KOPT-K1 (cell line): ENCODE measurements around the gene ATP23.

Experiments
- H3K27ac ChIP-seq: fragments of 200-600 bp; sonication (generic); 2 replicates; pipeline ENCODE4 v1.5.1; 2016; ENCODE audit warnings: antibody characterized with exemption, mild to moderate bottlenecking, low read depth, low read length; ENCODE audit not compliant: poor library complexity, severe bottlenecking
- H3K36me3 ChIP-seq: fragments of 200-600 bp; sonication (generic); 2 replicates; pipeline ENCODE4 v1.5.1; 2017; ENCODE audit warnings: antibody characterized with exemption, mild to moderate bottlenecking, low read length, moderate library complexity; ENCODE audit not compliant: insufficient read depth
- H3K9me3 ChIP-seq: fragments of 200-600 bp; sonication (generic); 2 replicates; pipeline ENCODE4 v1.5.1; 2017; ENCODE audit warnings: antibody characterized with exemption, low read length, mild to moderate bottlenecking; ENCODE audit not compliant: insufficient read depth, poor library complexity, severe bottlenecking

ATP23 gene

DNA sequence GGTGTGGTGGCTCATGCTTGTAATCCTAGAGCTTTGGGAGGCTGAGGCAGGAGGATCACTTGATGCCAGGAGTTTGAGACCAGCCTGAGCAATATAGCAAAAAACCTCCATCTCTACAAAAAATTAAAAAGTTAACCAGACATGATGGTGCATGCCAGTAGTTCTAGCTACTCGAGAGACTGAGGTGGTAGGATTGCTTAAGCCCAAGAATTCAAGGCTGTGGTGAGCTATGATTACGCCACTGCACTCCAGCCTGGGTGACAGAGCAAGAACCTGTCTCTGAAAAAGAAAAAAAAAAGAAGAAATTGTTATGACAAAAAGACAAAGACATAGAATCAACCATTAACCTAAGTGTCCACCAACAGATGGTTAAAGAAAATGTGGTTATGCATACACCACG, 2.1 kb upstream of the ATP23 start:
- H3K27ac ChIP-seq = peak overlapping the region; percentile 99
- H3K9me3 ChIP-seq = no peaks in the 10 kb centered on the region
- 0 out of 2 replicates have a peak, but pooled peaks cover under 1% of the 10 kb centered on the region for H3K36me3 ChIP-seq

DNA sequence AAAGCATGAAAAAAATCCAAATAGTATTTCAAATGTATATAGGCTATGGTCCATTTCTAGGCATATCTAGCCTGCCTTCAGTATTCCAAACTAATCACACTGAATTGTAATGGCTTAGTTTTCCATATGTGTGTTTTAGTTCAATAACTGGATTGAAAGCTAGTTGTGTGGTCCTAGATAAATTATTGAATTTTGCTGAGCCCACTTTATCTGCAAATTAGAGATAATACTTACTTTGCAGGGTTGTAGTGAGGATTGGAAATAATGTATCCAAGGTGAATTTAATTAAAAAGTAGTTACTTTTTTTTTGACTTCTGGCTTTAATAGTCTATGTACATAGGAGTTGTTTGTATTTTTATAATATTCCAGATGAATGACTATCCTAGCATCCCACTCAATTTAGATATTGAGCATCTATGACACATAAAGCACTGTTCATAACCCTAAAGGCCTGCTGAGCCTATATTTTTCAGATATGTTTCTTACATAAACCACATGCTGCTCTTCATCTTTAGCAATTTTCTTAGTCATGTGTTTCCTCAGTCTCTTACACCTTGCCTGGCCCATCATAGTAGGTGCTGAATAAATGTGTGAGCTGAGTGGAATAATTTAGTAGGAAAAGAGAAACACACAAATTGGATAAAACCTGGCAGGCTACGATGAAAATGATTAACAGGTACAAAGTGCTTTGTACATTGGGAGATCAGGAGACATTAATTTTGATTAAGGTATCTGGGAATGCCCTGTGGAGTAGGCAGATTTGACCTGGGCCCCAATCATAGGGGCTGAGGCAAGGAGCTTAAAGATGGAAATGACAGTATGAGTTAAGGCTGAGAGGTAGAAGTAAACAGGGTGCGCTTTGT, 1.1 kb upstream of the ATP23 start:
- H3K36me3 ChIP-seq = peaks cover 9% of the 10 kb centered on the region; the same call in 1 of the 2 replicates
- no peaks in the 10 kb centered on the region for H3K9me3 ChIP-seq
- H3K27ac ChIP-seq = peak overlapping the region; percentile 99

DNA sequence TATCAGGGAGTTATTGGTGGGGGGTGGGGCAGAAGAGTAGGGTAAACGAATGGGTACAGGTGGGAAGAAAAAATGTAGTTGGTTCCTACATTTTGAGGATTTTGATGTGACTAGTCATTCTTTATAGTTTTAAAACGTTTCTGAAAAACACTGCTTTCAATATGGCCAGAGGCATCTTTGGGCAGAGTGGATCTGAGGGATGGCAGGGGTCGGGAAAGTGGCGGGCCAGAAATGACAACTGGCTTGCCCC, 527 bp upstream of the ATP23 start:
- H3K36me3 ChIP-seq = peaks cover 14% of the 10 kb centered on the region
- peak overlapping the region; percentile 99 for H3K27ac ChIP-seq
- no peaks in the 10 kb centered on the region for H3K9me3 ChIP-seq

DNA sequence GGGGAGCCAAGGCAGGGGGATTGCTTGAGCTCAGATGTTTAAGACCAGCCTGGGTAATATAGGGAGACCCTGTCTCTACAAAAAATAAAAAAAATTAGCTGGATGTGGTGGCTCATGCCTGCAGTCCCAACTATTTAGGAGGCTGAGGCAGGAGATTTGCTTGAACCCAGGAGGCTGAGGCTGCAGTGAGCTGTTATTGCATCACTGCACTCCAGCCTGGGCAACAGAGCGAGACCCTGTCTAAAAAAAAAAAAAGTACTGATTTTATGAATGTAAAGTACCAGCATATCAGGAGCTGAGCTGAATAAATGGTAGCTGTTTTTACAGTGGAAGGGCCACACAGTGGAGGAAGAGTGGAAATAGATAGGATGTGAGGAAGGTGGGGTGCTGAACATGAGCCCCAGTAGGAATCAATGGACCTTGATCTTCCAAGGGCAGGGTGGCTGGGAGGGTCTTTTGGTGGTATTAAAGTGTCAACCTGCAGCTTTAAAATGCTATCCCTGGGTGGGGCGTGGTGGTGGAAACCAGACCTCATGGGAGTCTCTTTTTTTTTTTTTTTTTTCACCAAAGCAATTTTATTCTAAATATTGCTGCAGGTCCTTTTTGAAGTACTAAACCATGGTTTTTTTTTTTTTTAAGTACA, 2.2 kb downstream of the ATP23 start:
- H3K9me3 ChIP-seq = no peaks in the 10 kb centered on the region
- H3K36me3 ChIP-seq = peaks cover 42% of the 10 kb centered on the region
- H3K27ac ChIP-seq = peak overlapping the region; percentile 26

DNA sequence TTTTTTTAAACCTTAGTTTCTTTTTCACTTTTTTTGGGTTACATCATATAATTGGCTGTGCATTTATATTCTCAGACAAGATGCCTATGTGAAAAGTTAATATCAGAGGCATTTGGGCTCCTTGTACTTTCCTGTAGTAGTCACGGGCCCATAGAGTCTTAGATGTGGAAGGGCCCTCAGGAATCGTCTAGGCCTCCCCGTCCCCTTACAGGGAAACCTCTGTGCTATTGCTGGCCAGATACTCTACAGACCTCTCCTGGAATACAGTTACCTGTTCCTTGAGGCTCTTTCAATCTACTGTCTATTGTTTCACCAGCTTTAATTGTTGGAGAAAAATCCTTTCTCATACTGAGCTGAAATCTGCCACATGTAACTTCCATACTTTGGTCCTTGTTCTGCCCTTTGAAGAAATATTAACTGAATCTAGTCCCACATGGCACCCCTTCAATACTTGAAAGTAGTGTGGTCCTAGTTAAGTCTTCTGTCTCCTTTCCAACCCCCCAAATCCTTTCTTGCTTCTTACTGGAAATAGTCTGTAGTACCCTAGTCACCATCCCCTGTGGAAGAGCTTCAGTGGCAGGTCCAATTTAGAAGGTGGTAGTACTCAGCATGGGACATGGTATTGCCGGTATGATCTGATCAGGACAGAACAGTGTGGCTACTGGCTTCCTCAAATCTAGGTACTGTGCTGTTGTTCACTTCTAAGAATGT, 3.1 kb downstream of the ATP23 start:
- peak overlapping the region; percentile 11 for H3K27ac ChIP-seq
- peaks cover 51% of the 10 kb centered on the region for H3K36me3 ChIP-seq
- no peaks in the 10 kb centered on the region for H3K9me3 ChIP-seq

DNA sequence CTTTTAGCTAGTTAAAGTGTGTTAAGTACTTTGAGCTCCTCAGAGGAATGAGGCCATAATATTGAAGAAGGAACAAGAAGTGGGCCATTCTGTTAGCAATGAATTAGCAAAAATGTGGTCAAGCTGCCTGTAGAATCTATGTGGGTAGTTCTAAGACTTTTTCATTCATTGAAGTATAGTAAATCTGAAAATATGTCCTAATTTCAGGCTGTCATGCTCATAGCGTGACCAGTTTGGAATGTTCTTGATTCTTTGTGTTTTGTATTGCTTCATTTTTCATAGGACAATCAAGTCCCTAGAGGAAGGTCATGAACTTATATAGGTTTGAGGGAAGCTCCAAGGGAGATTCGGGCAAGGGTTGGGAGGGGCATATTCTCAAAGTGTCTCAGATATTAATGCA, 11.4 kb downstream of the ATP23 start:
- Histone ChIP-seq H3K36me3 (peaks cover 100% of the 10 kb centered on the region), H3K9me3 (peaks cover 30% of the 10 kb centered on the region)

DNA sequence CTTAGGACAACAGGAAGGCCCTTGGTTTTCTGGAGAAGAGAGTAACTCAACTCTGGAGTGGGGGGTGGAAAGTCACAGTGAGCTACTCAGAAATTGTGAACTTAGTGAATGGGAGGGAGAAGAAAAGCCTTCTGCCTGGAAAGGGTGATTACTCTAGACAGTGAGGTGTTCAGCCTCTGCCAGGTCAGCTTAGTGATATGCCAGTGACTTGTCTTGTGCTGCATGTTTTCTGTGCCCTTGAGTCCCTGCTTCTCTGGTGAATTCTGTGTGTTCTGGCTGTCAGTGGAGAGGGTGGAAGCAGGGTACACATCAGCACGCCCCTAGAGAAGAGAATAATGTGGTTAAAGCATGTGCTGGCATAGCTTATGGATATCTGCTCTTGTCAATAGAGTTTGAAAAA, 13.4 kb downstream of the ATP23 start:
- peaks cover 100% of the 10 kb centered on the region for H3K36me3 ChIP-seq
- H3K27ac ChIP-seq = no peak overlapping the region
- peaks cover 51% of the 10 kb centered on the region for H3K9me3 ChIP-seq

More for the DNA sequence above, 11.4 kb downstream of the ATP23 start:
- H3K27ac ChIP-seq = no peak overlapping the region

DNA sequence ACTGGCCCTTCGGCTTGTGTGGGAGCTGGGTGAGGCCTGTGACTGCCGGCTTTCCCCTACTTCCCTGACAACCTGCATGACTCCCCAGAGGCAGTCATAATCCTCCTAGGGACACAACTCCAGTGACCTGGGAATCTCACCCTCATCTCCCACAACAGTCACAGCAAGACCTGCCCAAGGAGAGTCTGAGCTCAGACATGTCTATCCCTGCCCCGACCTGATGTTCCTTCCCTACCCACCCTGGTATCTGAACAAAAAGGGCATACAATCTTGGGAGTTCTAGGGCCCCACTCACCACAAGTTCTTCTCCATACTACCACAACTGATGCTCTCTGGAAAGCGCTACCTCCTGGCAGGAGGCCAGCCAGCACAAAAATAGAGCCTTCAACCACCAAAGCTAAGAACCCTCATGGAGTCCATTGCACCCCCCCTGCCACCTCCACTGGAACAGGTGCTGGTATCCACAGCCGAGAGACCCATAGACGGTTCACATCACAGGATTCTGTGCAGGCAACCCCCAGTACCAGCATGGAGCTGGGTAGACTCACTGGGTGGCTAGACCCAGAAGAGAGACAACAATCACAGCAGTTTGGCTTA, 16.8 kb downstream of the ATP23 start:
- peaks cover 68% of the 10 kb centered on the region for H3K36me3 ChIP-seq
- H3K27ac ChIP-seq = no peak overlapping the region
- H3K9me3 ChIP-seq = peaks cover 80% of the 10 kb centered on the region

DNA sequence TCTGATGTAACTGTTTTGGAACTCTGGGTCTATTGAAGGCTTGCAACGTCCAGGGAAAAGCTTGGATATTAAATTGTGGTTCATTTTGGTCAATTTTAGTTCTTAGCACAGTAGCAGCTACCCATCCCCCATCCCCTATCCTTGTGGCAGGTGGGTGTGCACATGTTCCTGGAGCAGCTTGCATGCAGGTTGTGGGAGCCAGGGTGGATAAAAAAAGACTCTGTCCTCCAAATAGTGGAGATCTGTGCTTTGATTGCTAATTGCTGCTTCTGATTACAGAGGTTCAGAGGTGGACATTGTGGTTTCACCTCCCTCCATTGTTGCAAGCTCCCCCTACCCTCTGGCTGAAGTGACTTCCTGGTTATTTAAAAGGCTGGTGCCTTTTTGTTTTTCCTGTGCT, 23.1 kb downstream of the ATP23 start:
- Histone ChIP-seq H3K36me3 (peaks cover 6% of the 10 kb centered on the region; the same call in 1 of the 2 replicates), H3K27ac (no peak overlapping the region), H3K9me3 (peaks cover 82% of the 10 kb centered on the region)

DNA sequence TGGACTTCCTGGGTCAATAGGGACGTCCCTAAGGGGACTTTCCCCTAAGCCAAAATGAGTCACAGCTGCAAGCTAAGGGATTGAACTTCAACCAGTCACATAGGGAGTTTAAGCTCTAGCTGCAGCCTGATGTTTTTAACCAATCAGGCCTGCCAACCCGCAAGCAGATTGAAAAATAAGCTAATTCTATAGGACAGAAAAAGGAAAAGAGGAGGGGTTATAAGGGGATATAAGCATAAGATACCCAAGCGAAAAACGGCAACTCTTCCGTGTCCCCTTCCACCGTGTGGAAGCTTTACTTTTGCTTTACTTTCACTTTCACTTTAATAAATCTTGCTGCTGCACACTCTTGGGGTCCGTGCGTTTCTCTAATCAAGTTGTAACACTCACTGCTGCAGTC, 24.4 kb downstream of the ATP23 start:
- H3K27ac ChIP-seq = no peak overlapping the region
- H3K36me3 ChIP-seq = no peaks in the 10 kb centered on the region
- H3K9me3 ChIP-seq = peaks cover 77% of the 10 kb centered on the region

DNA sequence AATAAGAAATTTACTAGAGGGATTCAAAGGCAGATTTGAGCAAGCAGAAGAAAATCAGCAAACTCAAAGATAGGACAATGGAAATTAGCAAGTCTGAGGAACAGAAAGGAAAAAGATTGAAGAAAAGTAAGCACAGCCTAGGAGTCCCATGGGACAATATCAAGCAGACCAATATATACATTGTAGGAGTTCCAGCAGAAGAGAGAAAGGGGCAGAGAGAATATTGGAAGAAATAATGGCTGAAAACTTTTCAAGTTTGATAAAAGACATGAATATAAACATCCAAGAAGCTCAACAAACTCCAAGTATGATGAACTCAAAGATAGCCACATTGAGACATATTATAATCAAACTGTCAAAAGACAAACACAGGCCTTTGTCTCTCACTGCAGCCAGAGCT, 25.2 kb downstream of the ATP23 start:
- H3K9me3 ChIP-seq = peaks cover 74% of the 10 kb centered on the region
- H3K36me3 ChIP-seq = no peaks in the 10 kb centered on the region
- H3K27ac ChIP-seq = no peak overlapping the region

DNA sequence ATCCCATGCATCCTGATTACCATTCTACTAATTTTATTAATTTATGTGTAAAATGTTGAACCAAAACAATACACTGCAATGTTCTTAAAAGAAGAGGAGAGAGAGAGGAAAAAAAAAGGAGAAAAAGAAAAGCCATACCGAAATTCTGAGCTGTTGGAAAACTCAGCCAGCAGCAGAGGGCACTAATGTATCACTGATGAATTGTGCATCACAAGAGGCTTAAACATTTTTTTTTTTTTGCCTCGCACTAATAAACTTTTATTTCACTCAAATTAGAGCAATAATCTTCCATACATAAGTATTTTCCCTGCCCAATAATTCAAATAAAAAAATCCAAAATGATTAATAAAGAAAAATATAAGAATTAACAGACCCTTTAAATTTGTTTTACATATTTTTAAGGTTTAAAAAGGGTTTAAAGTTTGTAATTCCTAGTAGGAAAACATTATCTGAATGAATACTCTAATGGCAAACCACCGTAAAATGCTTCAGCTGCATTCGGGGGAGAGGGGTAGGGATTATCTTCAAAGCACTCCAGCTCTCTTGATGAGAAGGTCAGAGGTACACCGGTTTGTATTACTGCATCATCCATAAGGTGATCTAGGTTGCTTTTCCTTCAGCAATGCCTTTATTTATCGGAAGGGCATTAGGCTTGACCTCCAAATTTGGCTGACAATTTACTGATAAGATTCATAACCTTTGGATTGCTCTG, 41.9 kb downstream of the ATP23 start:
- Histone ChIP-seq H3K36me3 (no peaks in the 10 kb centered on the region), H3K9me3 (no peaks in the 10 kb centered on the region), H3K27ac (no peak overlapping the region)

DNA sequence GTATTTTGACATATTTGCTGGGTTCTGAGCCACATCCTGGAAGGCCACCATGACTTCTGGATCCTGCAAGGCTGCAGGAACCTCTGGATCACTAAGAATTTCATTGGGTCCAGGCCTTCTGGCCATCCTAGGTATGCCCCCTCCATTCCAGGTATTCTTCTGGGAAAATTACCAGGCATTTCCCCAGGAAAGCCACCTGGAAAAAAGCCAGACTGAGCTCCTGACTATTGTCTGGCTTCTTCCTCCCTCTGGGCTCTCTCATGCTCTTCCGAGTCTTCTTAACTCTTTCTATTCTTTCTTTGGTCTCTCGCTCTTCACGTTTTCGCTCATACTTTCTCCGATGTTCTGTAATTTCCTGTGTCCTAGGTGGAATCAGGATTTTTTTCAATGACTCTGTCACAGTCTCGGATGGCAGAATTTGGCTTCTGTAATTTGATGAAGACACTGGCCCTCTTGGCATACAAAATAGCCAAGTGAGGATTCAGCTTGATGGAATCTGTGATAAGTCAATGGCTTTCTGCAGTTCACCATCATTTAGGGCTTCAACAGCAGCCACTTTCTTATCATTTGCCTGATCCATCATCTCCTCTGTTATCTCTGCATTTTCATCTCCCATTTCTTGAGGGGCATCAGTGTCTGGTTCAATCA, 42.6 kb downstream of the ATP23 start:
- Histone ChIP-seq H3K9me3 (no peaks in the 10 kb centered on the region), H3K27ac (no peak overlapping the region)

DNA sequence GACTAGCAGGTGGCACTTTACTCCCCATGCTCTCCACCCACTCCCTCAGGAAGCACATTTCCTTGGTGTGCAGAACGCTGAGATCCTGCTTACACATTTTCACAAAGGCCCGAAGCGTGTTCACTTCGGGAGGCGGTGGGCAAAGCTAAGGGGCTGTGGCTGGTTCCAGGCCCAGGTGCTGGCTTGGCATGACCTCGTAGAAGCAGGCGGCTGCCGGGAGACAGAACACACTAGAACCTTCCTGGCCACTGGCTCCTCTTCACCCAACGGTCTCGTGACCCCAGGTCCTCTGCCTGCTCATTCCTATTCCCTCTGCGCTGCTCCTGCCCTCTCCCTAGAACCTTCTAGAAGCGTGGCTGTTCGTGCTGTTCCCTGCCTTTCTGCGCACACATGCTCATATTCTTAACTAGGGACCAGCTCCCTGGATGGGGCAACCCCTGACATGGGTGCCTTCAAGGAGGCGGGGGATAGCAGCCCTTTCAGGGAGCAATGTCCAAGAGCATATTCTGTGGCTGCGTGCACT, 43.3 kb downstream of the ATP23 start:
- H3K36me3 ChIP-seq = no peaks in the 10 kb centered on the region
- no peaks in the 10 kb centered on the region for H3K9me3 ChIP-seq
- no peak overlapping the region for H3K27ac ChIP-seq

More for the DNA sequence above, 42.6 kb downstream of the ATP23 start:
- H3K36me3 ChIP-seq = no peaks in the 10 kb centered on the region
